ENCODE data around the gene CIPC.

Gene CIPC

GRCh38 chr14:77074969-77075368 is 23.1 kb upstream of the CIPC start:
- no peaks in the 10 kb centered on the region for H3K9me3 ChIP-seq (ENCODE audit: insufficient read depth, low read length)

GRCh38 chr14:77076113-77076631 is 21.9 kb upstream of the CIPC start:
- peaks cover 5% of the 10 kb centered on the region for H3K4me1 ChIP-seq (ENCODE audit: insufficient read depth, insufficient read length)
- no peak for DNase-seq (ENCODE audit: low read depth, low spot score)
- no peaks in the 10 kb centered on the region for H3K36me3 ChIP-seq (ENCODE audit: insufficient read depth, insufficient read length, low read length)
- H3K27me3 ChIP-seq (ENCODE audit: insufficient read depth, insufficient read length): no peaks in the 10 kb centered on the region
- H3K9me3 ChIP-seq (ENCODE audit: insufficient read depth, low read length): no peaks in the 10 kb centered on the region
- H3K9ac ChIP-seq (ENCODE audit: insufficient read length, low read depth): peak overlapping the region; percentile 50
- TF ChIP-seq ZNF274 (IDR thresholded peaks at IDR 0.05; ENCODE audit: low read depth, low read length) (no peak), SUZ12 (IDR thresholded peaks at IDR 0.05; ENCODE audit: extremely low read depth, insufficient read depth, insufficient read length) (no peak), YY1 (IDR thresholded peaks at IDR 0.05; ENCODE audit: insufficient read depth, insufficient read length) (no peak)
- no peak overlapping the region for H3K4me3 ChIP-seq (ENCODE audit: insufficient read length, low read depth)

More at GRCh38 chr14:77074969-77075368, 23.1 kb upstream of the CIPC start:
- Histone ChIP-seq H3K9ac (ENCODE audit: insufficient read length, low read depth) (no peak overlapping the region), H3K36me3 (ENCODE audit: insufficient read depth, insufficient read length, low read length) (no peaks in the 10 kb centered on the region), H3K4me3 (ENCODE audit: insufficient read length, low read depth) (no peak overlapping the region), H3K27me3 (ENCODE audit: insufficient read depth, insufficient read length) (no peaks in the 10 kb centered on the region), H3K4me1 (ENCODE audit: insufficient read depth, insufficient read length) (peaks cover 5% of the 10 kb centered on the region)
- TF ChIP-seq SUZ12 (IDR thresholded peaks at IDR 0.05; ENCODE audit: extremely low read depth, insufficient read depth, insufficient read length): no peak
- TF ChIP-seq YY1 (IDR thresholded peaks at IDR 0.05; ENCODE audit: insufficient read depth, insufficient read length): no peak
- no peak for DNase-seq (ENCODE audit: low read depth, low spot score)

- Histone ChIP-seq H3K27me3 (ENCODE audit: insufficient read depth, insufficient read length) (no peaks in the 10 kb centered on the region), H3K4me3 (ENCODE audit: insufficient read length, low read depth) (no peak overlapping the region), H3K4me1 (ENCODE audit: insufficient read depth, insufficient read length) (peaks cover 5% of the 10 kb centered on the region), H3K9me3 (ENCODE audit: insufficient read depth, low read length) (no peaks in the 10 kb centered on the region), H3K36me3 (ENCODE audit: insufficient read depth, insufficient read length, low read length) (no peaks in the 10 kb centered on the region), H3K9ac (ENCODE audit: insufficient read length, low read depth) (no peak overlapping the region)
- DNase-seq (ENCODE audit: low read depth, low spot score): no peak
- no peak for TF ChIP-seq YY1 (IDR thresholded peaks at IDR 0.05; ENCODE audit: insufficient read depth, insufficient read length)
- TF ChIP-seq ZNF274 (IDR thresholded peaks at IDR 0.05; ENCODE audit: low read depth, low read length): no peak
- no peak for TF ChIP-seq SUZ12 (IDR thresholded peaks at IDR 0.05; ENCODE audit: extremely low read depth, insufficient read depth, insufficient read length)
Observed at GRCh38 chr14:77077040-77077439, 21.0 kb upstream of the CIPC start.

GRCh38 chr14:77082356-77082755 is 15.7 kb upstream of the CIPC start:
- no peaks in the 10 kb centered on the region for H3K36me3 ChIP-seq (ENCODE audit: insufficient read depth, insufficient read length, low read length)
- no peak overlapping the region for H3K4me3 ChIP-seq (ENCODE audit: insufficient read length, low read depth)
- H3K9ac ChIP-seq (ENCODE audit: insufficient read length, low read depth): no peak overlapping the region
- no peaks in the 10 kb centered on the region for H3K27me3 ChIP-seq (ENCODE audit: insufficient read depth, insufficient read length)
- no peak for DNase-seq (ENCODE audit: low read depth, low spot score)
- TF ChIP-seq ZNF274 (IDR thresholded peaks at IDR 0.05; ENCODE audit: low read depth, low read length) (no peak), YY1 (IDR thresholded peaks at IDR 0.05; ENCODE audit: insufficient read depth, insufficient read length) (no peak), SUZ12 (IDR thresholded peaks at IDR 0.05; ENCODE audit: extremely low read depth, insufficient read depth, insufficient read length) (no peak)
- no peaks in the 10 kb centered on the region for H3K9me3 ChIP-seq (ENCODE audit: insufficient read depth, low read length)
- peaks cover 5% of the 10 kb centered on the region for H3K4me1 ChIP-seq (ENCODE audit: insufficient read depth, insufficient read length)

- Histone ChIP-seq H3K4me1 (ENCODE audit: insufficient read depth, insufficient read length) (peaks cover 5% of the 10 kb centered on the region), H3K4me3 (ENCODE audit: insufficient read length, low read depth) (no peak overlapping the region), H3K27me3 (ENCODE audit: insufficient read depth, insufficient read length) (no peaks in the 10 kb centered on the region), H3K9me3 (ENCODE audit: insufficient read depth, low read length) (no peaks in the 10 kb centered on the region), H3K9ac (ENCODE audit: insufficient read length, low read depth) (no peak overlapping the region), H3K36me3 (ENCODE audit: insufficient read depth, insufficient read length, low read length) (no peaks in the 10 kb centered on the region)
- TF ChIP-seq YY1 (IDR thresholded peaks at IDR 0.05; ENCODE audit: insufficient read depth, insufficient read length) (no peak), ZNF274 (IDR thresholded peaks at IDR 0.05; ENCODE audit: low read depth, low read length) (no peak)
- DNase-seq (ENCODE audit: low read depth, low spot score): no peak
Observed at GRCh38 chr14:77083082-77083481, 15.0 kb upstream of the CIPC start.

GRCh38 chr14:77084985-77085384 is 13.1 kb upstream of the CIPC start:
- TF ChIP-seq SUZ12 (IDR thresholded peaks at IDR 0.05; ENCODE audit: extremely low read depth, insufficient read depth, insufficient read length) (no peak), YY1 (IDR thresholded peaks at IDR 0.05; ENCODE audit: insufficient read depth, insufficient read length) (no peak), ZNF274 (IDR thresholded peaks at IDR 0.05; ENCODE audit: low read depth, low read length) (no peak)

GRCh38 chr14:77085538-77085937 is 12.5 kb upstream of the CIPC start:
- Histone ChIP-seq H3K36me3 (ENCODE audit: insufficient read depth, insufficient read length, low read length) (no peaks in the 10 kb centered on the region), H3K4me1 (ENCODE audit: insufficient read depth, insufficient read length) (peaks cover 5% of the 10 kb centered on the region), H3K27me3 (ENCODE audit: insufficient read depth, insufficient read length) (no peaks in the 10 kb centered on the region), H3K9ac (ENCODE audit: insufficient read length, low read depth) (no peak overlapping the region), H3K4me3 (ENCODE audit: insufficient read length, low read depth) (no peak overlapping the region), H3K9me3 (ENCODE audit: insufficient read depth, low read length) (no peaks in the 10 kb centered on the region)
- no peak for DNase-seq (ENCODE audit: low read depth, low spot score)
- TF ChIP-seq YY1 (IDR thresholded peaks at IDR 0.05; ENCODE audit: insufficient read depth, insufficient read length) (no peak), ZNF274 (IDR thresholded peaks at IDR 0.05; ENCODE audit: low read depth, low read length) (no peak)

More at GRCh38 chr14:77084985-77085384, 13.1 kb upstream of the CIPC start:
- Histone ChIP-seq H3K9me3 (ENCODE audit: insufficient read depth, low read length) (no peaks in the 10 kb centered on the region), H3K9ac (ENCODE audit: insufficient read length, low read depth) (peak overlapping the region; percentile 18), H3K36me3 (ENCODE audit: insufficient read depth, insufficient read length, low read length) (no peaks in the 10 kb centered on the region), H3K27me3 (ENCODE audit: insufficient read depth, insufficient read length) (no peaks in the 10 kb centered on the region), H3K4me3 (ENCODE audit: insufficient read length, low read depth) (no peak overlapping the region), H3K4me1 (ENCODE audit: insufficient read depth, insufficient read length) (peaks cover 5% of the 10 kb centered on the region)
- DNase-seq (ENCODE audit: low read depth, low spot score): no peak

Data from NT2/D1 (cell line).